WTC11 (cell line): Measurements from ENCODE around the gene PLPPR1. TPM values are rescaled to one million over a fixed set of nuclear protein-coding genes. Genes with fewer than 3 reads are reported as not detected.

ENCODE experiments used
- ATAC-seq: fragments of 200-7000 bp; cut with Tn5 transposase; 2 replicates; pipeline ENCODE4 v1.10.0; 2021; ENCODE audit warnings: mild to moderate bottlenecking, moderate library complexity
- CTCF ChIA-PET: fragments of 300-600 bp; sonication (Branson Sonifier 250); formaldehyde crosslinking; loops from one replicate; lab custom pipeline; 2021; ENCODE audit warnings: antibody characterized with exemption; lab: Charles Lee
- POLR2A ChIA-PET: fragments of 350-600 bp; sonication (Branson Sonifier 250); formaldehyde crosslinking; loops from one replicate; lab custom pipeline; 2021; ENCODE audit warnings: antibody characterized with exemption; lab: Charles Lee
- DNase-seq: peaks from one replicate; pipeline ENCODE4 v3.0.0; 2021; ENCODE audit warnings: low spot score
- H3K27ac Mint-ChIP-seq: 2 replicates; pipeline ENCODE4 v1.8.0; 2021; ENCODE audit warnings: mixed read lengths
- H3K27me3 Mint-ChIP-seq: 2 replicates; pipeline ENCODE4 v1.8.0; 2021; ENCODE audit warnings: low read depth, mild to moderate bottlenecking, moderate library complexity, mixed read lengths
- H3K36me3 Mint-ChIP-seq: 2 replicates; pipeline ENCODE4 v1.8.0; 2021; ENCODE audit warnings: mixed read lengths
- H3K4me1 Mint-ChIP-seq: 2 replicates; pipeline ENCODE4 v1.8.0; 2022; ENCODE audit warnings: mixed read lengths
- H3K4me3 Mint-ChIP-seq: 2 replicates; pipeline ENCODE4 v1.8.0; 2021; ENCODE audit warnings: mild to moderate bottlenecking, moderate library complexity, mixed read lengths
- H3K9me3 Mint-ChIP-seq: 2 replicates; pipeline ENCODE4 v1.8.0; 2021; ENCODE audit warnings: mixed read lengths
- ATF1 ChIP-seq: sonication (generic); formaldehyde crosslinking; IDR thresholded peaks from 2 replicates; pipeline ENCODE4 v1.8.1; 2023; ENCODE audit warnings: mild to moderate bottlenecking, moderate library complexity, missing genetic modification reagents
- CDX4 ChIP-seq: fragments of 250-450 bp; sonication (Bioruptor Pico); IDR thresholded peaks from 2 replicates; pipeline ENCODE4 v1.9.0; 2021; ENCODE audit warnings: moderate library complexity, mild to moderate bottlenecking, inconsistent platforms, borderline replicate concordance
- CREB1 ChIP-seq: sonication (generic); formaldehyde crosslinking; IDR thresholded peaks from 2 replicates; pipeline ENCODE4 v1.8.0; 2023; ENCODE audit warnings: mild to moderate bottlenecking, missing genetic modification reagents
- CREM ChIP-seq: sonication (generic); formaldehyde crosslinking; IDR thresholded peaks from 2 replicates; pipeline ENCODE4 v1.8.1; 2022; ENCODE audit warnings: mild to moderate bottlenecking, missing genetic modification reagents, moderate library complexity
- E2F4 ChIP-seq: sonication (generic); formaldehyde crosslinking; IDR thresholded peaks from 2 replicates; pipeline ENCODE4 v1.8.1; 2022; ENCODE audit warnings: low read depth, mild to moderate bottlenecking, moderate library complexity, missing genetic modification reagents, borderline replicate concordance
- ELF4 ChIP-seq: sonication (generic); formaldehyde crosslinking; IDR thresholded peaks from 2 replicates; pipeline ENCODE4 v1.8.1; 2022; ENCODE audit warnings: low read depth, mild to moderate bottlenecking, moderate library complexity, missing genetic modification reagents
- ETV6 ChIP-seq: sonication (generic); formaldehyde crosslinking; IDR thresholded peaks from 2 replicates; pipeline ENCODE4 v1.8.1; 2022; ENCODE audit warnings: mild to moderate bottlenecking, missing genetic modification reagents
- FOXP4 ChIP-seq: sonication (generic); formaldehyde crosslinking; IDR thresholded peaks from 2 replicates; pipeline ENCODE4 v1.8.0; 2022; ENCODE audit warnings: mild to moderate bottlenecking, missing genetic modification reagents
- GABPB1 ChIP-seq: sonication (generic); formaldehyde crosslinking; IDR thresholded peaks from 2 replicates; pipeline ENCODE4 v1.8.1; 2023; ENCODE audit warnings: mild to moderate bottlenecking, missing genetic modification reagents
- MLX ChIP-seq: sonication (generic); formaldehyde crosslinking; IDR thresholded peaks from 2 replicates; pipeline ENCODE4 v1.8.1; 2023; ENCODE audit warnings: mild to moderate bottlenecking, missing genetic modification reagents, moderate library complexity
- NR1H2 ChIP-seq: sonication (generic); formaldehyde crosslinking; IDR thresholded peaks from 2 replicates; pipeline ENCODE4 v1.9.0; 2021; ENCODE audit warnings: mild to moderate bottlenecking, moderate library complexity, missing genetic modification reagents
- SMAD4 ChIP-seq: sonication (generic); formaldehyde crosslinking; IDR thresholded peaks from 2 replicates; pipeline ENCODE4 v1.8.0; 2022; ENCODE audit warnings: mild to moderate bottlenecking, missing genetic modification reagents
- STAT6 ChIP-seq: sonication (generic); formaldehyde crosslinking; conservative IDR thresholded peaks from 2 replicates; pipeline ENCODE4 v1.8.1; 2023; ENCODE audit warnings: mild to moderate bottlenecking, low read depth, missing genetic modification reagents, moderate library complexity
- USF2 ChIP-seq: sonication (generic); formaldehyde crosslinking; IDR thresholded peaks from 2 replicates; pipeline ENCODE4 v1.8.1; 2023; ENCODE audit warnings: mild to moderate bottlenecking, missing genetic modification reagents, moderate library complexity
- ZBTB43 ChIP-seq: sonication (generic); formaldehyde crosslinking; IDR thresholded peaks from 2 replicates; pipeline ENCODE4 v1.8.1; 2023; ENCODE audit warnings: mild to moderate bottlenecking, missing genetic modification reagents
- ZNF138 ChIP-seq: sonication (generic); formaldehyde crosslinking; conservative IDR thresholded peaks from 2 replicates; pipeline ENCODE4 v1.8.1; 2022; ENCODE audit warnings: mild to moderate bottlenecking, moderate library complexity, missing genetic modification reagents
- ZSCAN18 ChIP-seq: fragments of 250-450 bp; sonication (Bioruptor Pico); IDR thresholded peaks from 2 replicates; pipeline ENCODE4 v2.1.2; 2022; ENCODE audit warnings: mild to moderate bottlenecking, moderate library complexity
- total RNA-seq: library from RNA; stranded (reverse); gene quantifications from 3 replicates; pipeline ENCODE4 v1.2.3, GENCODE V29; 2021

PLPPR1 gene
- total RNA-seq, 1 experiment from 2014 or later: 1.5 TPM

- H3K27me3 Mint-ChIP-seq: peaks cover 3% of the 10 kb centered on the region; the same call in 1 of the 2 replicates
- peaks cover 2% of the 10 kb centered on the region; the same call in 1 of the 2 replicates for H3K36me3 Mint-ChIP-seq
- CTCF ChIA-PET: no interaction called here
- peaks cover 18% of the 10 kb centered on the region for H3K9me3 Mint-ChIP-seq
- ATAC-seq (peak; percentile 73), DNase-seq (no peak)
- H3K27ac Mint-ChIP-seq: peak overlapping the region; percentile 16
- H3K4me1 Mint-ChIP-seq: peaks cover 55% of the 10 kb centered on the region
- POLR2A ChIA-PET: no interaction called here
- peak overlapping the region; percentile 36; the same call in 1 of the 2 replicates for H3K4me3 Mint-ChIP-seq
- TF ChIP-seq ETV6 (CRISPR knock-in tag): 0 out of 2 replicates have a peak, but pooled peaks have one; percentile 67
- TF ChIP-seq CDX4 (CRISPR knock-in tag): no peak
- 0 out of 2 replicates have a peak, but pooled peaks have one; percentile 16 for TF ChIP-seq ZSCAN18
- TF ChIP-seq FOXP4 (CRISPR knock-in tag): peak; percentile 48; the same call in 1 of the 2 replicates
Measured at GRCh38 chr9:101098392-101098791, 69.9 kb downstream of the PLPPR1 start.

- ChIA-PET CTCF (interaction anchor here (1.1 to 1.6 kb wide), 3 partner anchors 17 to 274 kb away, joined by 3 to 6 read pairs (median 5); no protein-coding TSS in a partner anchor), POLR2A (interaction anchor here (0.7 kb wide), 1 partner anchor 86 kb away, joined by 3 read pairs; the partner anchor contains the start of gene PLPPR1)
- H3K4me3 Mint-ChIP-seq: no peak overlapping the region
- no peak for TF ChIP-seq ATF1 (CRISPR knock-in tag)
- TF ChIP-seq ZSCAN18: 0 out of 2 replicates have a peak, but pooled peaks have one; percentile 45
- peak overlapping the region; percentile 5; the same call in 1 of the 2 replicates for H3K27ac Mint-ChIP-seq
- no peaks in the 10 kb centered on the region for H3K27me3 Mint-ChIP-seq
- peaks cover 2% of the 10 kb centered on the region for H3K36me3 Mint-ChIP-seq
- H3K4me1 Mint-ChIP-seq: peaks cover 40% of the 10 kb centered on the region
- H3K9me3 Mint-ChIP-seq: peaks cover 3% of the 10 kb centered on the region
- ATAC-seq (peak; percentile 71), DNase-seq (no peak)
Measured at GRCh38 chr9:101114317-101114716, 85.8 kb downstream of the PLPPR1 start.

- Mint-ChIP-seq H3K36me3 (no peaks in the 10 kb centered on the region), H3K9me3 (no peaks in the 10 kb centered on the region), H3K27me3 (no peaks in the 10 kb centered on the region), H3K27ac (no peak overlapping the region), H3K4me3 (no peak overlapping the region), H3K4me1 (peaks cover 40% of the 10 kb centered on the region)
- TF ChIP-seq ZNF138: no peak
- TF ChIP-seq ZBTB43: no peak
- no peak for TF ChIP-seq GABPB1 (CRISPR knock-in tag)
- no peak for TF ChIP-seq CREB1 (CRISPR knock-in tag)
- no peak for TF ChIP-seq STAT6 (CRISPR knock-in tag)
- no peak for TF ChIP-seq SMAD4 (CRISPR knock-in tag)
- TF ChIP-seq NR1H2 (CRISPR knock-in tag): no peak
- TF ChIP-seq USF2: no peak
- no peak for TF ChIP-seq E2F4
- no peak for TF ChIP-seq CREM (CRISPR knock-in tag)
- TF ChIP-seq MLX: no peak
- no peak for TF ChIP-seq ELF4
- DNase-seq (no peak), ATAC-seq (no peak)
- CTCF ChIA-PET: interaction anchor here (1.0 to 1.6 kb wide), 5 partner anchors 16 to 273 kb away, joined by 3 to 6 read pairs (median 4); partner anchors contain the start of gene PLPPR1
- POLR2A ChIA-PET: interaction anchor here (0.7 kb wide), 1 partner anchor 86 kb away, joined by 3 read pairs; the partner anchor contains the start of gene PLPPR1
Measured at GRCh38 chr9:101115102-101115501, 86.6 kb downstream of the PLPPR1 start.
